H9 (cell line): ENCODE data around the gene KRTAP5-6. TPM values are rescaled to one million over a fixed set of nuclear protein-coding genes. Genes with fewer than 3 reads are reported as not detected.

Experiments used
- DNase-seq: peaks from one replicate; pipeline ENCODE4 v3.0.0-alpha.2; 2017
- H2AFZ ChIP-seq: one replicate; pipeline ENCODE4 v1.6.1; 2013; ENCODE audit warnings: mild to moderate bottlenecking, low read length, control low read depth, moderate library complexity
- H2AK5ac ChIP-seq: 2 replicates; pipeline ENCODE4 v1.6.1; 2013; ENCODE audit warnings: low read length, control low read depth, mixed read lengths; ENCODE audit not compliant: insufficient read length
- H2BK120ac ChIP-seq: one replicate; pipeline ENCODE4 v1.6.1; 2013; ENCODE audit warnings: low read depth, mild to moderate bottlenecking, low read length, control low read depth, inconsistent platforms; ENCODE audit not compliant: poor library complexity, severe bottlenecking
- H2BK12ac ChIP-seq: 2 replicates; pipeline ENCODE4 v1.6.1; 2013; ENCODE audit warnings: low read length, control low read depth, mixed read lengths, low read depth; ENCODE audit not compliant: insufficient read length
- H2BK15ac ChIP-seq: 2 replicates; pipeline ENCODE4 v1.6.1; 2013; ENCODE audit warnings: low read depth, low read length, control low read depth
- H2BK20ac ChIP-seq: one replicate; pipeline ENCODE4 v1.6.1; 2013; ENCODE audit warnings: low read depth, mild to moderate bottlenecking, low read length, control low read depth, inconsistent platforms; ENCODE audit not compliant: poor library complexity, severe bottlenecking
- H2BK5ac ChIP-seq: 2 replicates; pipeline ENCODE4 v1.6.1; 2013; ENCODE audit warnings: low read length, control low read depth, mixed read lengths; ENCODE audit not compliant: insufficient read length
- H3K14ac ChIP-seq: 2 replicates; pipeline ENCODE4 v1.6.1; 2013; ENCODE audit warnings: low read length, control low read depth; ENCODE audit not compliant: insufficient read depth
- H3K18ac ChIP-seq: 2 replicates; pipeline ENCODE4 v1.6.1; 2013; ENCODE audit warnings: low read depth, mild to moderate bottlenecking, mixed read lengths, low read length, control low read depth; ENCODE audit not compliant: insufficient read length
- H3K23ac ChIP-seq: 2 replicates; pipeline ENCODE4 v1.6.1; 2013; ENCODE audit warnings: low read length, control low read depth, mixed read lengths, low read depth; ENCODE audit not compliant: insufficient read length
- H3K23me2 ChIP-seq: 2 replicates; pipeline ENCODE4 v1.6.1; 2013; ENCODE audit warnings: low read depth, mild to moderate bottlenecking, mixed read lengths, low read length, control low read depth; ENCODE audit not compliant: insufficient read length, poor library complexity, severe bottlenecking
- H3K27ac ChIP-seq: 2 replicates; pipeline ENCODE4 v1.5.1; 2013; ENCODE audit warnings: low read length, control low read depth, mixed read lengths, low read depth; ENCODE audit not compliant: insufficient read length
- H3K27me3 ChIP-seq: 2 replicates; pipeline ENCODE4 v1.6.1; 2013; ENCODE audit warnings: low read length, control low read depth, inconsistent platforms; ENCODE audit not compliant: insufficient read depth
- H3K4ac ChIP-seq: 2 replicates; pipeline ENCODE4 v1.6.1; 2013; ENCODE audit warnings: low read depth, mild to moderate bottlenecking, control low read depth, inconsistent platforms, low read length, moderate library complexity
- H3K4me1 ChIP-seq: 2 replicates; pipeline ENCODE4 v1.6.1; 2013; ENCODE audit warnings: low read length, control low read depth, inconsistent platforms; ENCODE audit not compliant: insufficient read depth
- H3K4me2 ChIP-seq: 2 replicates; pipeline ENCODE4 v1.6.1; 2013; ENCODE audit warnings: low read length, control low read depth, mixed read lengths; ENCODE audit not compliant: insufficient read length, insufficient read depth
- H3K56ac ChIP-seq: 2 replicates; pipeline ENCODE4 v1.6.1; 2013; ENCODE audit warnings: low read depth, mild to moderate bottlenecking, mixed read lengths, low read length, control low read depth; ENCODE audit not compliant: insufficient read length
- H3K79me1 ChIP-seq: 2 replicates; pipeline ENCODE4 v1.6.1; 2013; ENCODE audit warnings: low read depth, mild to moderate bottlenecking, moderate library complexity, low read length, control low read depth, inconsistent platforms; ENCODE audit not compliant: insufficient read depth, poor library complexity, severe bottlenecking
- H3K79me2 ChIP-seq: 2 replicates; pipeline ENCODE4 v1.6.1; 2013; ENCODE audit warnings: low read length, control low read depth, inconsistent platforms; ENCODE audit not compliant: insufficient read depth
- H3K9ac ChIP-seq: 2 replicates; pipeline ENCODE4 v1.6.1; 2013; ENCODE audit warnings: low read length, control low read depth, mixed read lengths; ENCODE audit not compliant: insufficient read length; ENCODE audit errors: extremely low read depth
- H3K9me3 ChIP-seq: one replicate; pipeline ENCODE4 v1.6.1; 2013; ENCODE audit warnings: low read depth, low read length, inconsistent platforms; ENCODE audit not compliant: control insufficient read depth
- H3T11ph ChIP-seq: one replicate; pipeline ENCODE4 v1.6.1; 2013; ENCODE audit warnings: mild to moderate bottlenecking, low read length, control low read depth, inconsistent platforms
- H4K20me1 ChIP-seq: one replicate; pipeline ENCODE4 v1.6.1; 2013; ENCODE audit not compliant: control insufficient read depth, insufficient read length, insufficient read depth
- H4K5ac ChIP-seq: 2 replicates; pipeline ENCODE4 v1.6.1; 2013; ENCODE audit warnings: low read depth, mild to moderate bottlenecking, mixed read lengths, low read length, control low read depth; ENCODE audit not compliant: insufficient read length
- H4K8ac ChIP-seq: replicated peaks from 2 replicates; pipeline ENCODE4 v1.6.1; 2013; ENCODE audit warnings: low read length, control low read depth, mixed read lengths, low read depth; ENCODE audit not compliant: insufficient read length
- H4K91ac ChIP-seq: 2 replicates; pipeline ENCODE4 v1.6.1; 2013; ENCODE audit warnings: low read depth, mild to moderate bottlenecking, moderate library complexity, mixed read lengths, low read length, control low read depth; ENCODE audit not compliant: insufficient read length
- H3K27ac Mint-ChIP-seq, 3 experiments: 2 replicates in 2 of 3; 3 replicates in 1 of 3; pipeline ENCODE4 v1.8.0; 2020 to 2021; ENCODE audit warnings: mixed read lengths in 3 of 3, mild to moderate bottlenecking in 1 of 3, moderate library complexity in 1 of 3
- H3K27me3 Mint-ChIP-seq: 2 replicates; pipeline ENCODE4 v1.8.0; 2021; ENCODE audit warnings: low read depth, mild to moderate bottlenecking, moderate library complexity, mixed read lengths
- H3K36me3 Mint-ChIP-seq, 3 experiments: 2 replicates in 2 of 3; 3 replicates in 1 of 3; pipeline ENCODE4 v1.8.0; 2020 to 2021; ENCODE audit warnings: low read depth in 3 of 3, mixed read lengths in 3 of 3; ENCODE audit not compliant: insufficient read depth in 1 of 3
- H3K4me1 Mint-ChIP-seq, 2 experiments: 2 replicates each; pipeline ENCODE4 v1.8.0; 2020; ENCODE audit warnings: mixed read lengths in 2 of 2
- H3K4me3 Mint-ChIP-seq, 2 experiments: 2 replicates in 1 of 2; 3 replicates in 1 of 2; pipeline ENCODE4 v1.8.0; 2020 to 2021; ENCODE audit warnings: mild to moderate bottlenecking in 2 of 2, mixed read lengths in 2 of 2, moderate library complexity in 1 of 2
- H3K9me3 Mint-ChIP-seq, 2 experiments: 2 replicates in 1 of 2; 3 replicates in 1 of 2; pipeline ENCODE4 v1.8.0; 2020; ENCODE audit warnings: mild to moderate bottlenecking in 2 of 2, mixed read lengths in 2 of 2, moderate library complexity in 1 of 2
- CTCF ChIP-seq: fragments of 200-600 bp; sonication (generic); conservative IDR thresholded peaks from 3 replicates; pipeline ENCODE4 v1.8.0; 2021; ENCODE audit warnings: antibody characterized with exemption, mild to moderate bottlenecking
- WGBS: extraction: QIAGEN DNeasy Blood & Tissue Kit; methylation state at CpG from one replicate; pipeline ENCODE4 v1.1.7; 2013; ENCODE audit warnings: missing lambda C conversion rate, low lambda C conversion rate, mixed read lengths; ENCODE audit not compliant: insufficient read length; ENCODE audit errors: extremely low coverage; 5-methylcytosine and 5-hydroxymethylcytosine counted together
- total RNA-seq: library from RNA; stranded (reverse); gene quantifications from 2 replicates; pipeline ENCODE4 v1.2.1, GENCODE V29; 2021

KRTAP5-6 gene
- total RNA-seq, 1 experiment from 2014 or later: not detected

GRCh38 chr11:1699771-1700170, 2.8 kb downstream of the KRTAP5-6 start:
- Histone ChIP-seq H3K9me3 (no peaks in the 10 kb centered on the region), H3K23ac (no peak overlapping the region), H2BK12ac (no peak overlapping the region), H3K4me1 (no peaks in the 10 kb centered on the region), H3K4ac (no peak overlapping the region), H3K4me2 (no peak overlapping the region), H3T11ph (no peak overlapping the region), H2BK5ac (no peak overlapping the region), H2BK20ac (no peak overlapping the region), H3K18ac (no peak overlapping the region), H3K56ac (no peak overlapping the region), H4K20me1 (no peaks in the 10 kb centered on the region), H3K27ac (no peak overlapping the region), H2AFZ (no peak overlapping the region), H3K79me2 (no peaks in the 10 kb centered on the region), H4K5ac (no peak overlapping the region), H3K9ac (no peak overlapping the region), H3K27me3 (no peaks in the 10 kb centered on the region; the same call in 1 of the 2 replicates), H2BK120ac (no peak overlapping the region), H3K23me2 (no peaks in the 10 kb centered on the region), H2BK15ac (no peak overlapping the region), H2AK5ac (no peak overlapping the region), H4K8ac (no peak overlapping the region), H3K14ac (no peak overlapping the region), H4K91ac (no peak overlapping the region), H3K79me1 (no peaks in the 10 kb centered on the region)
- H3K27me3 Mint-ChIP-seq: peaks cover 61% of the 10 kb centered on the region
- DNase-seq: no peak
- H3K36me3 Mint-ChIP-seq: no peaks in the 10 kb centered on the region
- H3K4me3 Mint-ChIP-seq: no peak overlapping the region
- H3K27ac Mint-ChIP-seq: no peak overlapping the region
- WGBS: no CpG with 5 or more reads among the region's 5 CpGs
- peaks cover 0 to 7% of the 10 kb centered on the region in 2 experiments; a peak in 3 of 5 replicates for H3K9me3 Mint-ChIP-seq
- peaks cover 5 to 10% of the 10 kb centered on the region in 2 experiments; a peak in 3 of 4 replicates for H3K4me1 Mint-ChIP-seq
- no peak for TF ChIP-seq CTCF
